ENCODE data around the gene KAT7.

DNA sequence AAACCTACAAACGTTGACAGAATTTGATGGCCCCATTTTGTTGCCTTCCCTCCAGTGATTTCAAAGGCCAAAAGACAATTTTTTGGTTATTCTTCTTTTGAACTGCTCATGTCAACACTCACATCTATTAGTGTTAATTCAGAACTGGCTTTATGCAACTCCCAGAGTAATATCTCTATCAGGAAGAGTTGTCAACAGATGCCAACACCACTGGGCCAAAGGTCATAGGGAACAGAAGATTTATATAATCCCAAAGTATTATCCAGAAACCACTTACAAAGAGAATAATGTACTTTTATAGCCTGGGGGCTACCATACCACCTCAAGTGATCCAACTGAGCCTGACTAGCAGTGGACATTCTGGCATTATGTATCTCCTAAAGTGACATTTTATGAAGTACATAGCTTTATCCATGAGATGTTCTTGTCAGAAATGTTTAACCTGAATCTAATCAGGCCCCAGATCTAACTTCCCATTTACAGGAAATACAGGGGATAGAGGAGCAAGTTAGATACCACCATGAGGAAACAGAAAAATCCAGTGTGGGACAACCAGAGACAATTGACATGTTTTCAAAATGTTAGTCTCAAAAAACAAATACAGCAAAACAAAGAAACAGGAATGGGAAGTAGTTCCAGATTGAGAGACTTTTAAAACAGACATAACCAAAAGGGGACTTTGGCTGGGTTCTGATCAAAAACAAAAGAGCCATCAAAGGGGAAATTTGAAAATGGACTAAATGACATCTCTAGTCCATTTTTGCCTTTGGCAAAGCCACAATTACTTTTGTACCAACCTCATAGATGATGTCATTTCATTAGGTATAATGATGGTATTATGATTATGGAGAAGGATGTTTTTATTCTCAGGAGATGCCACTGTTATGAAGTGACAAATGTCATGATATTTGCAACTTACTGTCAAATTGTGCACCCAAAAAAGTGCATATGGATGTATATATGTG, 43.0 kb upstream of the KAT7 start:
- TF ChIP-seq, protein P1, sequence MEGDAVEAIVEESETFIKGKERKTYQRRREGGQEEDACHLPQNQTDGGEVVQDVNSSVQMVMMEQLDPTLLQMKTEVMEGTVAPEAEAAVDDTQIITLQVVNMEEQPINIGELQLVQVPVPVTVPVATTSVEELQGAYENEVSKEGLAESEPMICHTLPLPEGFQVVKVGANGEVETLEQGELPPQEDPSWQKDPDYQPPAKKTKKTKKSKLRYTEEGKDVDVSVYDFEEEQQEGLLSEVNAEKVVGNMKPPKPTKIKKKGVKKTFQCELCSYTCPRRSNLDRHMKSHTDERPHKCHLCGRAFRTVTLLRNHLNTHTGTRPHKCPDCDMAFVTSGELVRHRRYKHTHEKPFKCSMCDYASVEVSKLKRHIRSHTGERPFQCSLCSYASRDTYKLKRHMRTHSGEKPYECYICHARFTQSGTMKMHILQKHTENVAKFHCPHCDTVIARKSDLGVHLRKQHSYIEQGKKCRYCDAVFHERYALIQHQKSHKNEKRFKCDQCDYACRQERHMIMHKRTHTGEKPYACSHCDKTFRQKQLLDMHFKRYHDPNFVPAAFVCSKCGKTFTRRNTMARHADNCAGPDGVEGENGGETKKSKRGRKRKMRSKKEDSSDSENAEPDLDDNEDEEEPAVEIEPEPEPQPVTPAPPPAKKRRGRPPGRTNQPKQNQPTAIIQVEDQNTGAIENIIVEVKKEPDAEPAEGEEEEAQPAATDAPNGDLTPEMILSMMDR (IDR thresholded peaks at IDR 0.05; ENCODE audit: insufficient read depth, low read length, poor library complexity, severe bottlenecking), result no peak
- TF ChIP-seq EZH2phosphoT487 (conservative IDR thresholded peaks at IDR 0.05; ENCODE audit: low read length), result no peak
